ENCODE results near the gene EIF4ENIF1.

The EIF4ENIF1 gene

GRCh38 chr22:31481129-31481528 lies 8.5 kb downstream of the EIF4ENIF1 start:
- Histone ChIP-seq H3K27me3 (ENCODE audit: control insufficient read depth, insufficient read depth, low read length, poor library complexity, severe bottlenecking) (no peaks in the 10 kb centered on the region), H3K36me3 (ENCODE audit: control insufficient read depth, insufficient read depth, low read length) (peaks cover 25% of the 10 kb centered on the region), H3K4me3 (ENCODE audit: insufficient read depth, low read depth, low read length) (no peak overlapping the region), H3K9me3 (ENCODE audit: control insufficient read depth, low read length) (no peaks in the 10 kb centered on the region), H3K4me1 (ENCODE audit: control insufficient read depth, insufficient read depth, low read length) (no peaks in the 10 kb centered on the region), H3K27ac (ENCODE audit: insufficient read depth, low read depth, low read length, poor library complexity, severe bottlenecking) (no peak overlapping the region)
- 87 to 94% methylated on average over 3 of the region's 3 CpGs for WGBS, 2 experiments

GRCh38 chr22:31477329-31477728 lies 12.3 kb downstream of the EIF4ENIF1 start:
- peaks cover 20% of the 10 kb centered on the region for H3K36me3 ChIP-seq (ENCODE audit: control insufficient read depth, insufficient read depth, low read length)

GRCh38 chr22:31475800-31476199 lies 13.8 kb downstream of the EIF4ENIF1 start:
- H3K4me3 ChIP-seq (ENCODE audit: insufficient read depth, low read depth, low read length), result no peak overlapping the region
- peaks cover 14% of the 10 kb centered on the region for H3K36me3 ChIP-seq (ENCODE audit: control insufficient read depth, insufficient read depth, low read length)
- H3K27me3 ChIP-seq (ENCODE audit: control insufficient read depth, insufficient read depth, low read length, poor library complexity, severe bottlenecking), result no peaks in the 10 kb centered on the region
- H3K4me1 ChIP-seq (ENCODE audit: control insufficient read depth, insufficient read depth, low read length), result no peaks in the 10 kb centered on the region
- no peak overlapping the region for H3K27ac ChIP-seq (ENCODE audit: insufficient read depth, low read depth, low read length, poor library complexity, severe bottlenecking)
- WGBS, 2 experiments, result 79 to 91% methylated on average over 2 to 3 of the region's 3 CpGs
- no peaks in the 10 kb centered on the region for H3K9me3 ChIP-seq (ENCODE audit: control insufficient read depth, low read length)

More at GRCh38 chr22:31477329-31477728, 12.3 kb downstream of the EIF4ENIF1 start:
- 98 to 100% methylated on average over 1 to 3 of the region's 4 CpGs for WGBS, 2 experiments
- no peak overlapping the region for H3K27ac ChIP-seq (ENCODE audit: insufficient read depth, low read depth, low read length, poor library complexity, severe bottlenecking)
- H3K9me3 ChIP-seq (ENCODE audit: control insufficient read depth, low read length), result no peaks in the 10 kb centered on the region
- no peaks in the 10 kb centered on the region for H3K4me1 ChIP-seq (ENCODE audit: control insufficient read depth, insufficient read depth, low read length)
- H3K27me3 ChIP-seq (ENCODE audit: control insufficient read depth, insufficient read depth, low read length, poor library complexity, severe bottlenecking), result no peaks in the 10 kb centered on the region
- no peak overlapping the region for H3K4me3 ChIP-seq (ENCODE audit: insufficient read depth, low read depth, low read length)

- Histone ChIP-seq H3K4me1 (ENCODE audit: control insufficient read depth, insufficient read depth, low read length) (no peaks in the 10 kb centered on the region), H3K36me3 (ENCODE audit: control insufficient read depth, insufficient read depth, low read length) (peaks cover 15% of the 10 kb centered on the region), H3K9me3 (ENCODE audit: control insufficient read depth, low read length) (no peaks in the 10 kb centered on the region), H3K27me3 (ENCODE audit: control insufficient read depth, insufficient read depth, low read length, poor library complexity, severe bottlenecking) (no peaks in the 10 kb centered on the region), H3K27ac (ENCODE audit: insufficient read depth, low read depth, low read length, poor library complexity, severe bottlenecking) (no peak overlapping the region), H3K4me3 (ENCODE audit: insufficient read depth, low read depth, low read length) (no peak overlapping the region)
- 90 to 95% methylated on average over 1 to 2 of the region's 2 CpGs for WGBS, 2 experiments
Measured at GRCh38 chr22:31474743-31475142, 14.9 kb downstream of the EIF4ENIF1 start.

GRCh38 chr22:31465307-31465706 lies 24.3 kb downstream of the EIF4ENIF1 start:
- Histone ChIP-seq H3K36me3 (ENCODE audit: control insufficient read depth, insufficient read depth, low read length) (peaks cover 48% of the 10 kb centered on the region), H3K27ac (ENCODE audit: insufficient read depth, low read depth, low read length, poor library complexity, severe bottlenecking) (no peak overlapping the region), H3K9me3 (ENCODE audit: control insufficient read depth, low read length) (no peaks in the 10 kb centered on the region), H3K27me3 (ENCODE audit: control insufficient read depth, insufficient read depth, low read length, poor library complexity, severe bottlenecking) (no peaks in the 10 kb centered on the region), H3K4me1 (ENCODE audit: control insufficient read depth, insufficient read depth, low read length) (no peaks in the 10 kb centered on the region), H3K4me3 (ENCODE audit: insufficient read depth, low read depth, low read length) (no peak overlapping the region)
- 98% methylated on average over 2 of the region's 2 CpGs for WGBS, 2 experiments

- Histone ChIP-seq H3K4me3 (ENCODE audit: insufficient read depth, low read depth, low read length) (no peak overlapping the region), H3K27ac (ENCODE audit: insufficient read depth, low read depth, low read length, poor library complexity, severe bottlenecking) (no peak overlapping the region), H3K36me3 (ENCODE audit: control insufficient read depth, insufficient read depth, low read length) (peaks cover 48% of the 10 kb centered on the region), H3K4me1 (ENCODE audit: control insufficient read depth, insufficient read depth, low read length) (no peaks in the 10 kb centered on the region), H3K27me3 (ENCODE audit: control insufficient read depth, insufficient read depth, low read length, poor library complexity, severe bottlenecking) (no peaks in the 10 kb centered on the region), H3K9me3 (ENCODE audit: control insufficient read depth, low read length) (no peaks in the 10 kb centered on the region)
- WGBS, 2 experiments, result 91 to 92% methylated on average over 3 of the region's 3 CpGs
Measured at GRCh38 chr22:31461699-31462098, 27.9 kb downstream of the EIF4ENIF1 start.

- H3K27ac ChIP-seq (ENCODE audit: insufficient read depth, low read depth, low read length, poor library complexity, severe bottlenecking), result no peak overlapping the region
- H3K27me3 ChIP-seq (ENCODE audit: control insufficient read depth, insufficient read depth, low read length, poor library complexity, severe bottlenecking), result no peaks in the 10 kb centered on the region
- H3K9me3 ChIP-seq (ENCODE audit: control insufficient read depth, low read length), result no peaks in the 10 kb centered on the region
- no peak overlapping the region for H3K4me3 ChIP-seq (ENCODE audit: insufficient read depth, low read depth, low read length)
- WGBS, 2 experiments, result 93% methylated on average over 5 of the region's 5 CpGs
- no peaks in the 10 kb centered on the region for H3K4me1 ChIP-seq (ENCODE audit: control insufficient read depth, insufficient read depth, low read length)
- H3K36me3 ChIP-seq (ENCODE audit: control insufficient read depth, insufficient read depth, low read length), result peaks cover 33% of the 10 kb centered on the region
Measured at GRCh38 chr22:31451709-31452571, 37.7 kb downstream of the EIF4ENIF1 start.

- WGBS, 2 experiments, result 81 to 83% methylated on average over 4 of the region's 4 CpGs
- H3K9me3 ChIP-seq (ENCODE audit: control insufficient read depth, low read length), result no peaks in the 10 kb centered on the region
- no peak overlapping the region for H3K27ac ChIP-seq (ENCODE audit: insufficient read depth, low read depth, low read length, poor library complexity, severe bottlenecking)
- H3K36me3 ChIP-seq (ENCODE audit: control insufficient read depth, insufficient read depth, low read length), result peaks cover 40% of the 10 kb centered on the region
- H3K4me1 ChIP-seq (ENCODE audit: control insufficient read depth, insufficient read depth, low read length), result no peaks in the 10 kb centered on the region
- H3K4me3 ChIP-seq (ENCODE audit: insufficient read depth, low read depth, low read length), result no peak overlapping the region
- H3K27me3 ChIP-seq (ENCODE audit: control insufficient read depth, insufficient read depth, low read length, poor library complexity, severe bottlenecking), result no peaks in the 10 kb centered on the region
Measured at GRCh38 chr22:31449506-31449905, 40.1 kb downstream of the EIF4ENIF1 start.

GRCh38 chr22:31448382-31448781 lies 41.3 kb downstream of the EIF4ENIF1 start:
- Histone ChIP-seq H3K27me3 (ENCODE audit: control insufficient read depth, insufficient read depth, low read length, poor library complexity, severe bottlenecking) (no peaks in the 10 kb centered on the region), H3K9me3 (ENCODE audit: control insufficient read depth, low read length) (no peaks in the 10 kb centered on the region), H3K4me3 (ENCODE audit: insufficient read depth, low read depth, low read length) (no peak overlapping the region), H3K4me1 (ENCODE audit: control insufficient read depth, insufficient read depth, low read length) (no peaks in the 10 kb centered on the region), H3K27ac (ENCODE audit: insufficient read depth, low read depth, low read length, poor library complexity, severe bottlenecking) (no peak overlapping the region), H3K36me3 (ENCODE audit: control insufficient read depth, insufficient read depth, low read length) (peaks cover 32% of the 10 kb centered on the region)
- 94 to 100% methylated on average over 2 of the region's 2 CpGs for WGBS, 2 experiments

- H3K27me3 ChIP-seq (ENCODE audit: control insufficient read depth, insufficient read depth, low read length, poor library complexity, severe bottlenecking), result no peaks in the 10 kb centered on the region
- H3K4me3 ChIP-seq (ENCODE audit: insufficient read depth, low read depth, low read length), result no peak overlapping the region
- no peaks in the 10 kb centered on the region for H3K9me3 ChIP-seq (ENCODE audit: control insufficient read depth, low read length)
- peaks cover 27% of the 10 kb centered on the region for H3K36me3 ChIP-seq (ENCODE audit: control insufficient read depth, insufficient read depth, low read length)
- no peaks in the 10 kb centered on the region for H3K4me1 ChIP-seq (ENCODE audit: control insufficient read depth, insufficient read depth, low read length)
- H3K27ac ChIP-seq (ENCODE audit: insufficient read depth, low read depth, low read length, poor library complexity, severe bottlenecking), result no peak overlapping the region
- 87 to 96% methylated on average over 3 of the region's 3 CpGs for WGBS, 2 experiments
Measured at GRCh38 chr22:31447337-31447736, 42.3 kb downstream of the EIF4ENIF1 start.
